HepG2 (cell line): ENCODE results near the gene TSPAN18. TPM values are rescaled to one million over a fixed set of nuclear protein-coding genes. Genes with fewer than 3 reads are reported as not detected.

ENCODE experiments used
- ATAC-seq: fragments of 200-7000 bp; cut with Tn5 transposase; 3 replicates; pipeline ENCODE4 v1.9.1; 2020; ENCODE audit warnings: mild to moderate bottlenecking, moderate library complexity
- BruUV-seq: library from RNA; stranded (reverse); fragments of 400-500 nt; replicated peaks from 2 replicates; lab custom pipeline; 2021; lab: Mats Ljungman, UMichigan
- CTCF ChIA-PET: fragments of 300-600 bp; formaldehyde crosslinking; extraction: SDS; loops from one replicate; lab custom pipeline; 2021; ENCODE audit warnings: low total read pairs, inconsistent platforms, low intra/inter-chr PET ratio; lab: Yijun Ruan, JAX
- POLR2A ChIA-PET: fragments of 350-600 bp; sonication (Branson Sonifier 250); formaldehyde crosslinking; loops from one replicate; lab custom pipeline; 2020; ENCODE audit warnings: antibody characterized with exemption, inconsistent platforms; lab: Yijun Ruan, JAX
- DNase-seq: peaks from one replicate; pipeline ENCODE4 v3.0.0-alpha.2; 2015; ENCODE audit warnings: low spot score
- FAIRE-seq: peaks from 3 replicates; lab custom pipeline; 2011; peaks lifted over from hg19 to GRCh38; lab: Jason Lieb, UNC
- H2AFZ ChIP-seq: one replicate; pipeline ENCODE4 v1.6.1; 2011; ENCODE audit warnings: low read length, inconsistent platforms
- H3K27ac ChIP-seq: fragments of 300-600 bp; 3 replicates; pipeline ENCODE4 v1.8.0; 2011; ENCODE audit warnings: mixed run types, mild to moderate bottlenecking, mixed read lengths, low read length, inconsistent platforms; ENCODE audit not compliant: insufficient read depth; ENCODE audit errors: extremely low read length
- H3K27me3 ChIP-seq, 2 experiments: fragments of 200-600 bp in 1 of 2; 2 replicates in 1 of 2; 3 replicates in 1 of 2; pipeline versions ENCODE4 v1.6.0 to v1.8.0; 2011; ENCODE audit warnings: low read length in 2 of 2, mild to moderate bottlenecking in 2 of 2, moderate library complexity in 2 of 2, inconsistent platforms in 1 of 2; ENCODE audit not compliant: insufficient read depth in 2 of 2, control insufficient read depth in 1 of 2
- H3K36me3 ChIP-seq, 2 experiments: fragments of 200-600 bp in 1 of 2; replicated peaks in 1 of 2; 2 replicates in 1 of 2; 3 replicates in 1 of 2; pipeline versions ENCODE4 v1.5.1 to v1.8.0; 2011; ENCODE audit warnings: low read length in 2 of 2, inconsistent platforms in 1 of 2; ENCODE audit not compliant: insufficient read depth in 2 of 2, control insufficient read depth in 1 of 2
- H3K4me1 ChIP-seq: 2 replicates; pipeline ENCODE4 v1.5.1; 2012; ENCODE audit warnings: low read length, inconsistent platforms; ENCODE audit not compliant: insufficient read depth
- H3K4me2 ChIP-seq: 2 replicates; pipeline ENCODE4 v1.6.0; 2011; ENCODE audit warnings: low read depth, low read length, inconsistent platforms
- H3K4me3 ChIP-seq, 3 experiments: fragments of 200-600 bp in 1 of 3; sonication (generic), shearing (Covaris generic) in 1 of 3; replicated peaks in 1 of 3; 2 replicates each; pipeline ENCODE4 v1.5.1; 2011 to 2016; ENCODE audit warnings: low read length in 3 of 3, inconsistent platforms in 2 of 3, low read depth in 2 of 3, mild to moderate bottlenecking in 2 of 3, control low read depth in 1 of 3, mixed read lengths in 1 of 3; ENCODE audit not compliant: insufficient read depth in 1 of 3
- H3K79me2 ChIP-seq: one replicate; pipeline ENCODE4 v1.6.1; 2011; ENCODE audit warnings: low read length, inconsistent platforms; ENCODE audit not compliant: insufficient read depth
- H3K9ac ChIP-seq: 2 replicates; pipeline ENCODE4 v1.6.0; 2011; ENCODE audit warnings: mild to moderate bottlenecking, low read depth, low read length, inconsistent platforms; ENCODE audit not compliant: insufficient read depth
- H3K9me3 ChIP-seq: 2 replicates; pipeline ENCODE4 v1.5.1; 2012; ENCODE audit warnings: mild to moderate bottlenecking, low read length
- H4K20me1 ChIP-seq: 2 replicates; pipeline ENCODE4 v1.6.0; 2011; ENCODE audit warnings: inconsistent platforms, mild to moderate bottlenecking, low read length, moderate library complexity; ENCODE audit not compliant: insufficient read depth
- BCL3 ChIP-seq: sonication (generic); formaldehyde crosslinking; IDR thresholded peaks from 2 replicates; pipeline ENCODE4 v1.5.1; 2020; ENCODE audit warnings: mild to moderate bottlenecking, missing genetic modification reagents, moderate library complexity
- CBX5 ChIP-seq: sonication (generic); formaldehyde crosslinking; IDR thresholded peaks from 2 replicates; pipeline ENCODE4 v1.4.0; 2020; ENCODE audit warnings: missing genetic modification reagents, borderline replicate concordance
- KDM5A ChIP-seq: fragments of 200-600 bp; sonication (generic); IDR thresholded peaks from 2 replicates; pipeline ENCODE4 v1.7.0; 2018; ENCODE audit warnings: antibody characterized with exemption, mild to moderate bottlenecking, low read length, borderline replicate concordance
- KMT2A ChIP-seq: sonication (generic); formaldehyde crosslinking; IDR thresholded peaks from 2 replicates; pipeline ENCODE4 v1.4.0; 2020; ENCODE audit warnings: missing genetic modification reagents
- NRL ChIP-seq: sonication (generic); formaldehyde crosslinking; IDR thresholded peaks from 2 replicates; pipeline ENCODE4 v1.5.0; 2020; ENCODE audit warnings: missing genetic modification reagents, mild to moderate bottlenecking, moderate library complexity, borderline replicate concordance
- PPARG ChIP-seq: conservative IDR thresholded peaks from 2 replicates; pipeline ENCODE4 v1.6.1; 2016; ENCODE audit warnings: missing biosample characterization, missing genetic modification reagents
- PRPF4 ChIP-seq: fragments of 200-400 bp; formaldehyde crosslinking; IDR thresholded peaks from 2 replicates; pipeline ENCODE4 v1.6.1; 2016; ENCODE audit warnings: low read length, low read depth; ENCODE audit not compliant: poor library complexity, severe bottlenecking
- SALL2 ChIP-seq: sonication (generic); formaldehyde crosslinking; IDR thresholded peaks from 2 replicates; pipeline ENCODE4 v1.8.1; 2023; ENCODE audit warnings: mild to moderate bottlenecking, missing genetic modification reagents, inconsistent platforms
- TBX3 ChIP-seq: fragments of 450-650 bp; IDR thresholded peaks from 2 replicates; pipeline ENCODE4 v1.6.1; 2017; ENCODE audit warnings: antibody characterized with exemption, mild to moderate bottlenecking, inconsistent platforms, borderline replicate concordance
- U2AF2 ChIP-seq: fragments of 200-400 bp; formaldehyde crosslinking; IDR thresholded peaks from 2 replicates; pipeline ENCODE4 v1.6.1; 2017; ENCODE audit warnings: low read depth, mild to moderate bottlenecking, low read length
- ZBTB14 ChIP-seq: sonication (generic); formaldehyde crosslinking; IDR thresholded peaks from 2 replicates; pipeline ENCODE4 v1.4.0; 2020; ENCODE audit warnings: missing genetic modification reagents
- ZKSCAN8 ChIP-seq: IDR thresholded peaks from 2 replicates; pipeline ENCODE4 v1.6.1; 2016; ENCODE audit warnings: borderline replicate concordance, missing genetic modification reagents, missing compliant biosample characterization
- ZNF143 ChIP-seq: sonication (generic); formaldehyde crosslinking; IDR thresholded peaks from 2 replicates; pipeline ENCODE4 v1.4.0; 2020; ENCODE audit warnings: missing genetic modification reagents
- ZNF205 ChIP-seq: IDR thresholded peaks from 2 replicates; pipeline ENCODE4 v1.6.1; 2018; ENCODE audit warnings: missing biosample characterization, missing genetic modification reagents
- ZNF275 ChIP-seq: sonication (generic); formaldehyde crosslinking; IDR thresholded peaks from 2 replicates; pipeline ENCODE4 v1.8.0; 2022; ENCODE audit warnings: missing genetic modification reagents, mild to moderate bottlenecking, inconsistent platforms, borderline replicate concordance
- ZNF276 ChIP-seq: sonication (generic); formaldehyde crosslinking; IDR thresholded peaks from 2 replicates; pipeline ENCODE4 v1.4.0; 2020; ENCODE audit warnings: mild to moderate bottlenecking, low read depth, missing genetic modification reagents
- ZNF432 ChIP-seq: sonication (generic); formaldehyde crosslinking; IDR thresholded peaks from 2 replicates; pipeline ENCODE4 v1.5.0; 2020; ENCODE audit warnings: missing genetic modification reagents, mild to moderate bottlenecking, borderline replicate concordance
- ZNF543 ChIP-seq: sonication (generic); formaldehyde crosslinking; IDR thresholded peaks from 2 replicates; pipeline ENCODE4 v1.4.0; 2020; ENCODE audit warnings: mild to moderate bottlenecking, missing genetic modification reagents
- ZNF549 ChIP-seq: sonication (generic); formaldehyde crosslinking; IDR thresholded peaks from 2 replicates; pipeline ENCODE4 v1.5.0; 2020; ENCODE audit warnings: missing genetic modification reagents
- ZNF83 ChIP-seq: sonication (generic); formaldehyde crosslinking; IDR thresholded peaks from 2 replicates; pipeline ENCODE4 v1.4.0; 2020; ENCODE audit warnings: missing genetic modification reagents, mild to moderate bottlenecking, borderline replicate concordance
- WGBS: methylation state at CpG from one replicate; pipeline ENCODE4 v1.1.6; 2017; ENCODE audit warnings: low lambda C conversion rate; 5-methylcytosine and 5-hydroxymethylcytosine counted together
- in situ Hi-C: cut with HindIII; loops from 2 replicates; pipeline ENCODE4 v1.10.0; 2017; ENCODE audit warnings: low pct_unique_long_range_greater_than_20kb; ENCODE audit not compliant: extremely low pct_ligation_motif_present
- intact Hi-C: fragments of 100-400 bp; cut with micrococcal nuclease; formaldehyde crosslinking; loops from one replicate; pipeline ENCODE4 v1.10.0; 2022; ENCODE audit not compliant: unreplicated experiment
- polyA plus RNA-seq, 8 experiments: library from polyadenylated mRNA; depleted of rRNA in 3 of 8; stranded (reverse) in 7 of 8; unstranded in 1 of 8; fragments of >200 nt; fragmentation: Illumina TruSeq in 4 of 8; extraction: Trizol in 4 of 8; gene quantifications; 2 replicates each; pipeline versions ENCODE4 v1.2.1 to v1.2.3, GENCODE V29; 2011 to 2016; ENCODE audit warnings: low read depth in 4 of 8, missing spikeins in 1 of 8, mixed read lengths in 1 of 8; ENCODE audit not compliant: insufficient read depth in 1 of 8
- total RNA-seq, 5 experiments: library from RNA; depleted of rRNA; stranded (reverse); fragments of >200 nt; fragmentation: Illumina TruSeq; extraction: Trizol; gene quantifications; 2 replicates each; pipeline ENCODE4 v1.2.3, GENCODE V29; 2016; ENCODE audit warnings: low read depth in 1 of 5

The TSPAN18 gene
- total and polyA plus RNA-seq, 2 of the 13 experiments (the other 11 are each of a cell fraction or from before 2014, with no cell fraction given) = not detected

GRCh38 chr11:44728491-44728910 lies 1.7 kb downstream of the TSPAN18 start:
- H3K9me3 ChIP-seq = no peaks in the 10 kb centered on the region
- H3K27ac ChIP-seq = no peak overlapping the region
- no peaks in the 10 kb centered on the region for H3K79me2 ChIP-seq
- 76% methylated on average over 3 of the region's 6 CpGs for WGBS
- ChIA-PET POLR2A (no interaction called here), CTCF (interaction anchor here (1.1 to 1.7 kb wide), 3 partner anchors 46 to 183 kb away, joined by 4 read pairs; no protein-coding TSS in a partner anchor)
- H4K20me1 ChIP-seq = no peaks in the 10 kb centered on the region
- no TSS peak for BruUV-seq
- DNase-seq (no peak), ATAC-seq (no peak), FAIRE-seq (no peak)
- peaks cover 7 to 40% of the 10 kb centered on the region in 2 experiments; a peak in 4 of 5 replicates for H3K27me3 ChIP-seq
- H3K36me3 ChIP-seq = no peaks in the 10 kb centered on the region
- intact Hi-C loops (loop anchor here (5.0 kb wide), 1 partner anchor 184 kb away; no protein-coding TSS in a partner anchor), in situ Hi-C loops (loop anchor here (5.0 kb wide), 1 partner anchor 164 kb away; no protein-coding TSS in a partner anchor)
- H3K4me3 ChIP-seq = no peak overlapping the region
- TF ChIP-seq ZNF276 (CRISPR knock-in tag) (no peak), CBX5 (CRISPR knock-in tag) (no peak), ZNF549 (CRISPR knock-in tag) (no peak), ZNF543 (CRISPR knock-in tag) (no peak), TBX3 (no peak), BCL3 (CRISPR knock-in tag) (no peak), ZKSCAN8 (CRISPR knock-in tag) (no peak), U2AF2 (no peak), KMT2A (CRISPR knock-in tag) (no peak), ZNF432 (no peak), KDM5A (no peak), ZNF205 (CRISPR knock-in tag) (no peak), ZNF275 (CRISPR knock-in tag) (no peak), SALL2 (CRISPR knock-in tag) (no peak), PRPF4 (no peak), ZNF83 (no peak), PPARG (no peak), ZNF143 (CRISPR knock-in tag) (no peak), NRL (no peak), ZBTB14 (CRISPR knock-in tag) (no peak)
- H3K9ac ChIP-seq = no peak overlapping the region
- H2AFZ ChIP-seq = no peak overlapping the region
- H3K4me1 ChIP-seq = no peaks in the 10 kb centered on the region
- no peak overlapping the region for H3K4me2 ChIP-seq
